ENCODE data around the gene KRTAP5-6. TPM values are rescaled to one million over a fixed set of nuclear protein-coding genes. Genes with fewer than 3 reads are reported as not detected.
A peak's percentile ranks its signal among the peaks of the same experiment; 100 is the strongest.
"Not testable (repeated sequence)": the region's sequence is repeated elsewhere in the genome, so short reads cannot be mapped to it uniquely, and the experiment has no call there.

Gene KRTAP5-6
- total RNA-seq, 1 donor from 2014 or later, result not detected

GRCh38 chr11:1667906-1668305 lies 29.1 kb upstream of the KRTAP5-6 start:
- Mint-ChIP-seq H3K4me1 (ENCODE audit: unreplicated experiment) (peaks cover 8% of the 10 kb centered on the region), H3K27me3 (peaks cover 25% of the 10 kb centered on the region), H3K9me3 (no peaks in the 10 kb centered on the region), H3K4me3 (peak overlapping the region; percentile 7), H3K27ac (no peak overlapping the region), H3K36me3 (no peaks in the 10 kb centered on the region)
- no peak for DNase-seq (ENCODE audit: extremely low spot score, unreplicated experiment)
- TF ChIP-seq CTCF (conservative IDR thresholded peaks at IDR 0.05), result peak; percentile 27

- Mint-ChIP-seq H3K36me3 (no peaks in the 10 kb centered on the region), H3K9me3 (no peaks in the 10 kb centered on the region), H3K27me3 (peaks cover 35% of the 10 kb centered on the region), H3K27ac (no peak overlapping the region), H3K4me3 (no peak overlapping the region), H3K4me1 (ENCODE audit: unreplicated experiment) (peaks cover 15% of the 10 kb centered on the region)
- no peak for DNase-seq (ENCODE audit: extremely low spot score, unreplicated experiment)
- no peak for TF ChIP-seq CTCF (conservative IDR thresholded peaks at IDR 0.05)
These were observed 28.0 kb upstream of the KRTAP5-6 start for GRCh38 chr11:1668911-1669473.

- Mint-ChIP-seq H3K4me1 (ENCODE audit: unreplicated experiment) (peaks cover 15% of the 10 kb centered on the region), H3K9me3 (no peaks in the 10 kb centered on the region), H3K4me3 (no peak overlapping the region), H3K27me3 (peaks cover 41% of the 10 kb centered on the region), H3K36me3 (no peaks in the 10 kb centered on the region), H3K27ac (no peak overlapping the region)
- no peak for TF ChIP-seq CTCF (conservative IDR thresholded peaks at IDR 0.05)
- DNase-seq (ENCODE audit: extremely low spot score, unreplicated experiment), result no peak
These were observed 27.3 kb upstream of the KRTAP5-6 start for GRCh38 chr11:1669546-1670218.

GRCh38 chr11:1670457-1670856 lies 26.5 kb upstream of the KRTAP5-6 start:
- H3K27me3 Mint-ChIP-seq, result peaks cover 47% of the 10 kb centered on the region
- peaks cover 21% of the 10 kb centered on the region for H3K4me1 Mint-ChIP-seq (ENCODE audit: unreplicated experiment)
- not testable (repeated sequence) for H3K36me3 Mint-ChIP-seq

GRCh38 chr11:1670905-1671371 lies 26.1 kb upstream of the KRTAP5-6 start:
- no peaks in the 10 kb centered on the region for H3K36me3 Mint-ChIP-seq
- H3K9me3 Mint-ChIP-seq, result no peaks in the 10 kb centered on the region
- DNase-seq (ENCODE audit: extremely low spot score, unreplicated experiment), result no peak
- H3K4me3 Mint-ChIP-seq, result no peak overlapping the region
- TF ChIP-seq CTCF (conservative IDR thresholded peaks at IDR 0.05), result no peak
- no peak overlapping the region for H3K27ac Mint-ChIP-seq
- H3K4me1 Mint-ChIP-seq (ENCODE audit: unreplicated experiment), result peaks cover 24% of the 10 kb centered on the region
- peaks cover 52% of the 10 kb centered on the region for H3K27me3 Mint-ChIP-seq

More at GRCh38 chr11:1670457-1670856, 26.5 kb upstream of the KRTAP5-6 start:
- H3K4me3 Mint-ChIP-seq; DNase-seq (ENCODE audit: extremely low spot score, unreplicated experiment); H3K9me3 Mint-ChIP-seq; H3K27ac Mint-ChIP-seq: not testable (repeated sequence)

GRCh38 chr11:1671658-1672057 lies 25.3 kb upstream of the KRTAP5-6 start:
- H3K9me3 Mint-ChIP-seq, result no peaks in the 10 kb centered on the region
- no peak overlapping the region for H3K27ac Mint-ChIP-seq
- TF ChIP-seq CTCF (conservative IDR thresholded peaks at IDR 0.05), result no peak
- H3K27me3 Mint-ChIP-seq, result peaks cover 57% of the 10 kb centered on the region
- H3K36me3 Mint-ChIP-seq, result no peaks in the 10 kb centered on the region
- peaks cover 26% of the 10 kb centered on the region for H3K4me1 Mint-ChIP-seq (ENCODE audit: unreplicated experiment)
- no peak for DNase-seq (ENCODE audit: extremely low spot score, unreplicated experiment)
- H3K4me3 Mint-ChIP-seq, result no peak overlapping the region

Data from type B pancreatic cell (in vitro differentiated cells).